ENCODE measurements around the gene PDZRN4.

- TF ChIP-seq SMC3 (IDR thresholded peaks at IDR 0.05; ENCODE audit: low read depth, low read length) = no peak
- no peak for TF ChIP-seq MAFK (IDR thresholded peaks at IDR 0.05; ENCODE audit: low read depth, low read length)
- no peak for TF ChIP-seq CTCF (conservative IDR thresholded peaks at IDR 0.05; ENCODE audit: low read depth, low read length)
- TF ChIP-seq RAD21 (IDR thresholded peaks at IDR 0.05; ENCODE audit: low read length) = no peak
- no peak for TF ChIP-seq POLR2A (IDR thresholded peaks at IDR 0.05; ENCODE audit: low read depth, low read length)
- TF ChIP-seq BHLHE40 (IDR thresholded peaks at IDR 0.05; ENCODE audit: low read depth, low read length) = no peak
- no peak for TF ChIP-seq RFX5 (IDR thresholded peaks at IDR 0.05; ENCODE audit: low read depth, low read length)
These were observed 291.3 kb downstream of the PDZRN4 start for GRCh38 chr12:41479426-41479825.

All from IMR-90 (cell line).